Measurements from ENCODE around the gene CCDC158.
"Not testable (repeated sequence)": the region's sequence is repeated elsewhere in the genome, so short reads cannot be mapped to it uniquely, and the experiment has no call there.

CCDC158 gene

DNA sequence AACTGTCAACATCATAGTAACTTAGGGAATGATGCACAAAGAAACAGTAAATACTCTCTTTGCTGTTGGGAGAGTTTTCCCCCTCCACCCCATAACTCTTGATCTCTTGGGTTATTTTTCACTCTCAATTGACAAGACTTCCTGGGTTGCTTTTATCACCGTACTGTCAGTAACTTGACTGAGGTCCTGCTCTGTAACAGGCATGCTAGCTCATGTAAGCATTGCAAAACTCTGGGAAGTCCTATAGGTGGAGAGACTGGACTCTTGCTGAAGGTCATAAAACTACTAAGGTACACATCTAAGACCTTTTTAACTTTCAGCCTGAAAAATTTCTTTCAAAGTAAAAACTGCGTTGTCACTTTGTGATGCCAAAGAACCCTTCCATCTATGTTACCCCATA lies 25.0 kb upstream of the CCDC158 start:
- Mint-ChIP-seq H3K4me3 (no peak overlapping the region), H3K27ac (no peak overlapping the region), H3K4me1 (ENCODE audit: low read depth in 2 of 2) (no peaks in the 10 kb centered on the region), H3K36me3 (ENCODE audit: insufficient read depth) (no peaks in the 10 kb centered on the region), H3K27me3 (peaks cover 32 to 36% of the 10 kb centered on the region in 2 donors), H3K9me3 (no peaks in the 10 kb centered on the region)
- no peak for DNase-seq
- ATAC-seq (replicated peaks) = no peak

DNA sequence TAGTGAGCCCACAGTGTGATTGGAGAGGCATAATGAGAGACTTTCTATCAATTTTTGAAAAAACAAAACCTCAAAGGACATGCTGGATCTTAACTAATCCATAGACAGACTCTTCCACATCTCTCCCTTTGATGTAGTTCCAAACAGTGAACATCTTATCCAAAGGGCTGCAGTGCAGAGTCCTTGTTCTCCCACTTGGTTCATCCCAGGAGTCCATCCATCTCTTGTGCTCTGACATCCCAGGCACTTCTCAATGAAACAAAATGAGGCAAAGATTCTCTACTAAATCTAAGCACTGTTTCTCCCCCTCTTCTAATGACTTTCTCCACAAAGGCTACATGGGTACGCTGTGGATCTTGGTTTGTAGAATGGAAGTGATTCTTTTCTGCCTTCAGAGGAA lies 22.4 kb upstream of the CCDC158 start:
- DNase-seq (no peak), ATAC-seq (replicated peaks) (no peak)
- Mint-ChIP-seq H3K27me3 (peaks cover 25 to 26% of the 10 kb centered on the region in 2 donors), H3K4me1 (ENCODE audit: low read depth in 2 of 2) (no peaks in the 10 kb centered on the region), H3K4me3 (no peak overlapping the region), H3K36me3 (ENCODE audit: insufficient read depth) (no peaks in the 10 kb centered on the region), H3K9me3 (no peaks in the 10 kb centered on the region), H3K27ac (no peak overlapping the region)

- DNase-seq = no peak
- H3K27ac Mint-ChIP-seq = no peak overlapping the region
These were observed 21.9 kb upstream of the CCDC158 start for GRCh38 chr4:76442807-76443206.

DNA sequence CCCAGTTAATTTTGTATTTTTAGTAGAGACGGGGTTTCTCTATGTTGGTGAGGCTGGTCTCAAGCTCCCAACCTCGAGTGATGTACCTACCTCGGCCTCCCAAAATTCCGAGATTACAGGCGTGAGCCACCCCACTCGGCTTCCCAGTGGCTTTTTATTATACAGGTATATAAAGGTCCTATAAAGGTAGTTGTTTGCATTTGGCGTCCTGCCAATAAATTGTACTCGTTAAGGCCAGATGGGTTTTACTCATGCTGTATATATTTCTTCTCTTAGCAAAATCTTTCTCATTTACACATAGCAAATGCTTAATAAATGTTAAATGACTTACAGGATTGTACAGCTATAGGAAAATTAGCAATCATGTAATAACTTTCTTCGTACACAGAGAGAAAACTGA lies 20.9 kb upstream of the CCDC158 start:
- Mint-ChIP-seq H3K27ac (no peak overlapping the region), H3K4me1 (ENCODE audit: low read depth in 2 of 2) (no peaks in the 10 kb centered on the region), H3K9me3 (no peaks in the 10 kb centered on the region), H3K36me3 (ENCODE audit: insufficient read depth) (no peaks in the 10 kb centered on the region), H3K27me3 (peaks cover 27 to 31% of the 10 kb centered on the region in 2 donors), H3K4me3 (no peak overlapping the region)
- ATAC-seq (replicated peaks) (no peak), DNase-seq (no peak)

More at GRCh38 chr4:76442807-76443206, 21.9 kb upstream of the CCDC158 start:
- H3K4me1 Mint-ChIP-seq (ENCODE audit: low read depth in 2 of 2) = no peaks in the 10 kb centered on the region
- H3K27me3 Mint-ChIP-seq = peaks cover 27 to 28% of the 10 kb centered on the region in 2 donors
- no peak overlapping the region for H3K4me3 Mint-ChIP-seq
- ATAC-seq (replicated peaks) = no peak
- no peaks in the 10 kb centered on the region for H3K9me3 Mint-ChIP-seq
- no peaks in the 10 kb centered on the region for H3K36me3 Mint-ChIP-seq (ENCODE audit: insufficient read depth)

GRCh38 chr4:76439491-76439890 lies 18.6 kb upstream of the CCDC158 start:
- H3K36me3 Mint-ChIP-seq (ENCODE audit: insufficient read depth) = no peaks in the 10 kb centered on the region
- ATAC-seq (replicated peaks) (no peak), DNase-seq (no peak)
- H3K9me3 Mint-ChIP-seq = no peaks in the 10 kb centered on the region
- no peaks in the 10 kb centered on the region for H3K4me1 Mint-ChIP-seq (ENCODE audit: low read depth in 2 of 2)
- no peak overlapping the region for H3K4me3 Mint-ChIP-seq
- H3K27me3 Mint-ChIP-seq = peaks cover 39 to 49% of the 10 kb centered on the region in 2 donors
- no peak overlapping the region for H3K27ac Mint-ChIP-seq

DNA sequence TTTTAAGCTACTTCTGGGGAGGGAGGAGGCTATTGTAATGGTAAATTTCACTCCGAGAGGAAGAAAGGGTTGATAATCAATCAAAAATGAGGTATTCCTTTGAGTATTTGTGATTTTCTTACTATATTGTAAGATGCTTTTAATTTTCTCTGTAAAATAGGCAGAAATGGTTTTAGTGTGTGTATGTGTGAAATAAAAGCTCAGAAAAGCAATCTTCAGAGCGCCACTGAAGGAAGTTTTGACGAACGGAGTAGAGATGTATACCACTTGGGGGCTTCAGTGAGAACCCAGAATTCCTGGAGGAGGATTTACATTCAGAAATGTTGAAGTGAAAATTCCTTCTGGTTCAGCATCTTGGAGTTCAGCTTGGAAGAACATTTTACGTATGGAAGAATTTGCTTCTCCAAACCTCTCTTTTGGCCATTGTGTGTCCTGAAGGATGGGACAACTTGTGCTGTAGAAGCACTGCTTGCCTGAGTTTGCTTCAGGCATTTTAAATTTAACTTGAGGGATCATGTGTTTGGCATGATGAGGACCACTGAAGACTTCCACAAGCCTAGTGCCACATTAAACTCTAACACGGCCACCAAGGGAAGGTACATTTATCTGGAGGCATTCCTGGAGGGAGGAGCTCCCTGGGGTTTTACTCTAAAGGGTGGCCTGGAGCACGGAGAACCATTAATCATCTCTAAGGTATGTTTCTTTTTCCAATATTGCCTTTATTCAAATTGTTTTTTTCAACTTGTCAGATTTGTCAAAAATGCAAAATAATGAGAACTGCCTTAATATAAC lies 14.8 kb upstream of the CCDC158 start:
- no peaks in the 10 kb centered on the region for H3K4me1 Mint-ChIP-seq (ENCODE audit: low read depth in 2 of 2)
- DNase-seq (no peak), ATAC-seq (replicated peaks) (no peak)
- H3K27me3 Mint-ChIP-seq = peaks cover 39 to 42% of the 10 kb centered on the region in 2 donors
- no peaks in the 10 kb centered on the region for H3K36me3 Mint-ChIP-seq (ENCODE audit: insufficient read depth)
- no peak overlapping the region for H3K27ac Mint-ChIP-seq
- H3K9me3 Mint-ChIP-seq = no peaks in the 10 kb centered on the region
- no peak overlapping the region for H3K4me3 Mint-ChIP-seq

DNA sequence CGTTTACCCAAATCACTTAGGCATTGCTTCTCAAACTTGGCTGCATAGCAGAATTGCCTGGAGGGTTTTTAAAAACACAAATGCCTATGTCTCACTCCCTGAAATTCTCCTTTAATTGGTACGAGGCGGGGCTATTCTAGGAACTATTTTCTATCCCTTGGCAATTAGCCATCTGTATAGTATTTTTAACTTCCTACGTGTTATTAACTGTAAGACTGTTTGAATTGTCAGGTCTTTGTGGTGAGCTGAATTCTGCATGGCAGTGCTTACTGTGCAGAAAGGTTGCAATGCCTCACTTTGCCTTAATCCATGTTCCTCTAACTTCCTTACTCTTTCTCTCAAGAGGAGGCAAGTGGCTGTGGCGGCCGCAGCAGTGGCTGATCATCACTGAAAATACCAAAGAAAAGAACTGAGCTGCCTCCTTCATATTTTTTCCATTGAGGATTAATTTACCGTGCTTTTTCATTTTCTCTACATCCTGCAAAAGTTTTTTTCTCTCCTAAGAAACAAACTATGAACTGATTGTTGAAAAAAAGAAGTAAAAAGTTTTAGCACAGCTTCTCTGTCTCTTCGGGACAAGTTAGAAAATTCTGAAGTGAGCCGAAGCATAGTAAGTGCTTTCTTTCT lies 14.1 kb upstream of the CCDC158 start, which contains the start of gene SHROOM3:
SHROOM3 (plus strand) TSS at position 329 of the 627 bp plus-strand sequence. CDS start 824 bp downstream, outside the sequence.
- ATAC-seq (replicated peaks) = no peak
- H3K36me3 Mint-ChIP-seq (ENCODE audit: insufficient read depth) = no peaks in the 10 kb centered on the region
- H3K9me3 Mint-ChIP-seq = no peaks in the 10 kb centered on the region
- H3K4me3 Mint-ChIP-seq = no peak within 1 kb of the TSS
- H3K27ac Mint-ChIP-seq = no peak within 1 kb of the TSS
- H3K4me1 Mint-ChIP-seq (ENCODE audit: low read depth in 2 of 2) = no peaks in the 10 kb centered on the region
- H3K27me3 Mint-ChIP-seq = peaks cover 38 to 39% of the 10 kb centered on the region in 2 donors
- no peak for DNase-seq

DNA sequence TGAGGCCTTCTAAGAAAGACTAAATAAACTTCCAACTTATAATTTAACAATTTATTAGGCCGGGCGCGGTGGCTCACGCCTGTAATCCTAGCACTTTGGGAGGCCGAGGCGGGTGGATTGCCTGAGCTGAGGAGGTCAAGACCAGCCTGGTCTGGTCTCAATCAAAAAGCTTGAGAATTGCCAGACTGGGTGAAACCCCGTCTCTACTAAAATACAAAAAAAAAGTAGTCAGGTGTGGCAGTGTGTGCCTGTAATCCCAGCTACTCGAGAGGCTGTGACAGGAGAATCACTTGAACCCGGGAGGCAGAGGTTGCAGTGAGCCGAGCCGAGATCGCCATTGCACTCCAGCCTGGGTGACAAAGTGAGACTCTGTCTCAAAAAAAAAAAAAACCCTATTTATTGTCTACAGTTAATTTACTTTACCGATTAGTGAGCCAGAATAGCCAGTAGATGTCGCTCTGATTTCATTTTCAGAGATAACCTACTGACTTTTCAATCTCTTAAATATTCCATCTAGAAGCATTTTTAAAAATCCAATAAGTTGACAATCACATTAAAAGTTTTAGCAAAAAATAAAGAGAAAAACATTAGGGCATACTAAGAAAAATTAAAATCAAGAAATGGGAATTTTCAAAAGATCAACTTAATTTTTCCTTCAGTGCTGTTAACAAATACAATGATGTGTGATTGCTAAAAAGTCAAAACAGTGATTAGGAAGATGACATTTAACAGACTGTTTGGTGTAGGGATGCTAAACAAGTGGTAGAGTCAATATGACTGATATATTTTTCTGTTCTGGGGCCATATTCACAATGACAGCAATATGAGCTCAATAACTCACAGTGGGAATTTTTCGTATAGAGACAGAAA lies 9.8 kb upstream of the CCDC158 start:
- no peak overlapping the region for H3K27ac Mint-ChIP-seq
- H3K27me3 Mint-ChIP-seq = peaks cover 12 to 23% of the 10 kb centered on the region in 2 donors
- no peak for ATAC-seq (replicated peaks)
- no peak overlapping the region for H3K4me3 Mint-ChIP-seq
- H3K9me3 Mint-ChIP-seq = no peaks in the 10 kb centered on the region
- H3K4me1 Mint-ChIP-seq (ENCODE audit: low read depth in 2 of 2) = no peaks in the 10 kb centered on the region
- H3K36me3 Mint-ChIP-seq (ENCODE audit: insufficient read depth) = no peaks in the 10 kb centered on the region
- DNase-seq = no peak

DNA sequence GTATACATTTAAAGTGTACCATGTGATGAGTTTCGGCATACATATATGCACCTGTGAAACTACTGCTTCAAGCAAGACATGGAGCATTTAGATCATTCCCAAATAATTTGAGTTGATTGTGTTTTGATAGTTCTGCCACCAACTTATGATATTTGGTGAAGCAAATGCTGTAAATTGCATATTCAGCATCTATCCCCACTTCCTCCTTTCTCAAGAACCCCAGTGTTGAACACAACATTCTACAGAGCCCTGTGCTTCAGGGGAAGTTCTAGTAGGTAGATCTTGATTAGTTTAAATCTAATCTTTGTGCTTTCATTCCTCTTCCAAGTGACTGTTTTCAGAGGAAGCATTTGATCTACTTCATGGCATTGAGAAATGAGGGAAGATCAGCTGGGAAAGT lies 8.7 kb upstream of the CCDC158 start:
- DNase-seq (no peak), ATAC-seq (replicated peaks) (no peak)
- Mint-ChIP-seq H3K4me1 (ENCODE audit: low read depth in 2 of 2) (no peaks in the 10 kb centered on the region), H3K36me3 (ENCODE audit: insufficient read depth) (no peaks in the 10 kb centered on the region), H3K4me3 (no peak overlapping the region), H3K27ac (no peak overlapping the region), H3K27me3 (peaks cover under 1 to 17% of the 10 kb centered on the region in 2 donors), H3K9me3 (no peaks in the 10 kb centered on the region)

- H3K27me3 Mint-ChIP-seq = peaks cover 8 to 10% of the 10 kb centered on the region in 2 donors
- H3K9me3 Mint-ChIP-seq = no peaks in the 10 kb centered on the region
- peaks cover 3 to 6% of the 10 kb centered on the region in 2 donors for H3K4me1 Mint-ChIP-seq (ENCODE audit: low read depth in 2 of 2)
- no peak overlapping the region for H3K4me3 Mint-ChIP-seq
- H3K36me3 Mint-ChIP-seq (ENCODE audit: insufficient read depth) = no peaks in the 10 kb centered on the region
- no peak for ATAC-seq (replicated peaks)
- DNase-seq = no peak
- no peak overlapping the region for H3K27ac Mint-ChIP-seq
These were observed 5.3 kb upstream of the CCDC158 start for GRCh38 chr4:76426272-76426671.

GRCh38 chr4:76423159-76423558 lies 2.2 kb upstream of the CCDC158 start:
- peaks cover 29 to 38% of the 10 kb centered on the region in 2 donors for H3K27me3 Mint-ChIP-seq
- H3K27ac Mint-ChIP-seq = not testable (repeated sequence)

GRCh38 chr4:76420188-76420761 lies 666 bp downstream of the CCDC158 start:
- DNase-seq (no peak), ATAC-seq (replicated peaks) (no peak)
- H3K4me1 Mint-ChIP-seq (ENCODE audit: low read depth in 2 of 2) = peaks cover 6% of the 10 kb centered on the region in 2 donors
- no peak overlapping the region for H3K27ac Mint-ChIP-seq
- no peaks in the 10 kb centered on the region for H3K36me3 Mint-ChIP-seq (ENCODE audit: insufficient read depth)
- no peaks in the 10 kb centered on the region for H3K9me3 Mint-ChIP-seq
- H3K27me3 Mint-ChIP-seq = peaks cover 30 to 59% of the 10 kb centered on the region in 2 donors
- H3K4me3 Mint-ChIP-seq = peak overlapping the region; percentile 54 to 60

More at GRCh38 chr4:76423159-76423558, 2.2 kb upstream of the CCDC158 start:
- not testable (repeated sequence) for DNase-seq; H3K4me1 Mint-ChIP-seq (ENCODE audit: low read depth in 2 of 2); ATAC-seq (replicated peaks); H3K9me3 Mint-ChIP-seq; H3K4me3 Mint-ChIP-seq; H3K36me3 Mint-ChIP-seq (ENCODE audit: insufficient read depth)

DNA sequence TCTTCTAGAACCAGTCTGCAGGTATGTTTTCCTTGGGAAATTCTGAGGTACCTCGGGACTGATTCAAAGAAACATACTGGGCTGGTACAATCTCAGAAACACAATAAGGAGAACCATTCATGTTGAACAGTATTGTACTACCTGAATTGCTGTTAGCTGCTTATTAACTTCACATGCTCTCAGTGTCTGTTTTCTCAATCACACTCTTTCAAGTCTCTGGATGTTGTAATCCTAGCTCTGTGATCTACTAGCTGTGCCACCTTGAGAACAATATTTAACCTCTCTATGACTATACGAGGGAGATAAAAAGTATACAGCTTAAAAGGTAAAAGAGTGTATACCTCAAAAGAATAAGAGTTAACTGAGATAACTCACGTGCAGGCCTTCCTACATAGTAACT lies 10.3 kb downstream of the CCDC158 start:
- Mint-ChIP-seq H3K4me3 (no peak overlapping the region), H3K27me3 (peaks cover 6 to 9% of the 10 kb centered on the region in 2 donors), H3K36me3 (ENCODE audit: insufficient read depth) (no peaks in the 10 kb centered on the region), H3K9me3 (no peaks in the 10 kb centered on the region), H3K27ac (no peak overlapping the region), H3K4me1 (ENCODE audit: low read depth in 2 of 2) (peaks cover 0 to 1% of the 10 kb centered on the region in 2 donors)
- DNase-seq (no peak), ATAC-seq (replicated peaks) (no peak)

All from effector memory CD8-positive, alpha-beta T cell (primary cell).